Upper lobe of left lung (tissue), 4 donors: ENCODE data around the gene NPPC.

Source experiments
- EP300 ChIP-seq, 4 donors: sonication (generic); formaldehyde crosslinking; IDR thresholded peaks; one replicate each; pipeline ENCODE4 v1.5.1; 2017; ENCODE audit warnings: antibody characterized with exemption in 4 of 4, control low read depth in 2 of 4
- TF ChIP-seq, protein P1 (sequence below), 6 experiments: fragments of 450-650 bp in 4 of 6; fragments of 200-600 bp in 2 of 6; sonication (generic) in 2 of 6; IDR thresholded peaks; one replicate each; pipeline ENCODE4 v1.5.1; 2016 to 2019; ENCODE audit warnings: antibody characterized with exemption in 6 of 6

DNA sequence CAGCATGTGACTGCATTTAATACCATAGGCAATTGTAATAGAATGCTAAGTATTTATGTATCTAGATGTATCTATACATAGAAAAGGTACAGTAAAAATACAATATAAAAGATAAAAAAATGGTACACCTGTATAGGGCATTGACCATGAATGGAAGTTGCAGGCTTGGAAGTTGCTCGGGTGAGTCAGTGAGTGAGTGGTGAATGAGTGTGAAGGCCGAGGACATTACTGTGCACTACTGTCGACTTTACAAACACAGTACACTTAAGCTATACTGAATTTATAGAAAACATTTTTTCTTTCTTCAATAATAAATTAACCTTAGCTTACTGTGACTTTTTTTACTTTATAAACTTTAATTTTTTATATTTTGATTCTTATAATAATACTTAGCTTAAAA lies 44.3 kb upstream of the NPPC start:
- TF ChIP-seq, protein P1, sequence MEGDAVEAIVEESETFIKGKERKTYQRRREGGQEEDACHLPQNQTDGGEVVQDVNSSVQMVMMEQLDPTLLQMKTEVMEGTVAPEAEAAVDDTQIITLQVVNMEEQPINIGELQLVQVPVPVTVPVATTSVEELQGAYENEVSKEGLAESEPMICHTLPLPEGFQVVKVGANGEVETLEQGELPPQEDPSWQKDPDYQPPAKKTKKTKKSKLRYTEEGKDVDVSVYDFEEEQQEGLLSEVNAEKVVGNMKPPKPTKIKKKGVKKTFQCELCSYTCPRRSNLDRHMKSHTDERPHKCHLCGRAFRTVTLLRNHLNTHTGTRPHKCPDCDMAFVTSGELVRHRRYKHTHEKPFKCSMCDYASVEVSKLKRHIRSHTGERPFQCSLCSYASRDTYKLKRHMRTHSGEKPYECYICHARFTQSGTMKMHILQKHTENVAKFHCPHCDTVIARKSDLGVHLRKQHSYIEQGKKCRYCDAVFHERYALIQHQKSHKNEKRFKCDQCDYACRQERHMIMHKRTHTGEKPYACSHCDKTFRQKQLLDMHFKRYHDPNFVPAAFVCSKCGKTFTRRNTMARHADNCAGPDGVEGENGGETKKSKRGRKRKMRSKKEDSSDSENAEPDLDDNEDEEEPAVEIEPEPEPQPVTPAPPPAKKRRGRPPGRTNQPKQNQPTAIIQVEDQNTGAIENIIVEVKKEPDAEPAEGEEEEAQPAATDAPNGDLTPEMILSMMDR (IDR thresholded peaks at IDR 0.05): no peak
- no peak for TF ChIP-seq EP300 (IDR thresholded peaks at IDR 0.05)
